DND-41 (cell line): Measurements from ENCODE around the gene EFNA3.
A peak's percentile ranks its signal among the peaks of the same experiment; 100 is the strongest.

Source experiments
- ATAC-seq: fragments of 200-7000 bp; cut with Tn5 transposase; 3 replicates; pipeline ENCODE4 v1.9.1; 2021; ENCODE audit warnings: low read depth; ENCODE audit not compliant: insufficient read depth
- DNase-seq: peaks from one replicate; pipeline ENCODE4 v3.0.0-alpha.2; 2020
- H2AFZ ChIP-seq: 2 replicates; pipeline ENCODE4 v1.6.0; 2012; ENCODE audit warnings: low read depth, low read length
- H3K27ac ChIP-seq: 2 replicates; pipeline ENCODE4 v1.5.1; 2012; ENCODE audit warnings: low read length, inconsistent platforms
- H3K27me3 ChIP-seq: fragments of 200-600 bp; sonication (generic); 2 replicates; pipeline ENCODE4 v1.6.0; 2012; ENCODE audit warnings: low read length, mild to moderate bottlenecking, inconsistent platforms; ENCODE audit not compliant: insufficient read depth, poor library complexity
- H3K36me3 ChIP-seq: 2 replicates; pipeline ENCODE4 v1.5.1; 2012; ENCODE audit warnings: low read length, inconsistent platforms; ENCODE audit not compliant: insufficient read depth
- H3K4me1 ChIP-seq: 2 replicates; pipeline ENCODE4 v1.5.1; 2012; ENCODE audit warnings: mild to moderate bottlenecking, low read length; ENCODE audit not compliant: insufficient read depth
- H3K4me2 ChIP-seq: 2 replicates; pipeline ENCODE4 v1.6.0; 2012; ENCODE audit warnings: mild to moderate bottlenecking, moderate library complexity, low read length, inconsistent platforms; ENCODE audit not compliant: insufficient read depth
- H3K4me3 ChIP-seq, 2 experiments: fragments of 200-600 bp in 1 of 2; shearing (Covaris generic) in 1 of 2; 2 replicates each; pipeline ENCODE4 v1.5.1; 2012 to 2016; ENCODE audit warnings: inconsistent platforms in 2 of 2, low read length in 2 of 2, mild to moderate bottlenecking in 2 of 2, low read depth in 1 of 2, moderate library complexity in 1 of 2
- H3K79me2 ChIP-seq: 2 replicates; pipeline ENCODE4 v1.6.0; 2012; ENCODE audit warnings: low read length, inconsistent platforms; ENCODE audit not compliant: insufficient read depth
- H3K9ac ChIP-seq: 2 replicates; pipeline ENCODE4 v1.6.0; 2012; ENCODE audit warnings: low read depth, mild to moderate bottlenecking, inconsistent platforms, low read length, moderate library complexity
- H3K9me3 ChIP-seq: 2 replicates; pipeline ENCODE4 v1.5.1; 2012; ENCODE audit warnings: low read length, moderate library complexity, mild to moderate bottlenecking, inconsistent platforms; ENCODE audit not compliant: insufficient read depth, severe bottlenecking
- H4K20me1 ChIP-seq: 2 replicates; pipeline ENCODE4 v1.6.0; 2012; ENCODE audit warnings: low read length; ENCODE audit not compliant: insufficient read depth
- CTCF ChIP-seq: IDR thresholded peaks from 2 replicates; pipeline ENCODE4 v1.5.1; 2012; ENCODE audit warnings: borderline replicate concordance, low read length, moderate library complexity, mild to moderate bottlenecking; ENCODE audit not compliant: poor library complexity, severe bottlenecking; ENCODE audit errors: extremely low read depth
- EZH2 ChIP-seq: IDR thresholded peaks from 3 replicates; pipeline ENCODE4 v1.6.1; 2012; ENCODE audit warnings: borderline replicate concordance, low read depth, mild to moderate bottlenecking, moderate library complexity, low read length, inconsistent platforms; ENCODE audit not compliant: severe bottlenecking

The EFNA3 gene

DNA sequence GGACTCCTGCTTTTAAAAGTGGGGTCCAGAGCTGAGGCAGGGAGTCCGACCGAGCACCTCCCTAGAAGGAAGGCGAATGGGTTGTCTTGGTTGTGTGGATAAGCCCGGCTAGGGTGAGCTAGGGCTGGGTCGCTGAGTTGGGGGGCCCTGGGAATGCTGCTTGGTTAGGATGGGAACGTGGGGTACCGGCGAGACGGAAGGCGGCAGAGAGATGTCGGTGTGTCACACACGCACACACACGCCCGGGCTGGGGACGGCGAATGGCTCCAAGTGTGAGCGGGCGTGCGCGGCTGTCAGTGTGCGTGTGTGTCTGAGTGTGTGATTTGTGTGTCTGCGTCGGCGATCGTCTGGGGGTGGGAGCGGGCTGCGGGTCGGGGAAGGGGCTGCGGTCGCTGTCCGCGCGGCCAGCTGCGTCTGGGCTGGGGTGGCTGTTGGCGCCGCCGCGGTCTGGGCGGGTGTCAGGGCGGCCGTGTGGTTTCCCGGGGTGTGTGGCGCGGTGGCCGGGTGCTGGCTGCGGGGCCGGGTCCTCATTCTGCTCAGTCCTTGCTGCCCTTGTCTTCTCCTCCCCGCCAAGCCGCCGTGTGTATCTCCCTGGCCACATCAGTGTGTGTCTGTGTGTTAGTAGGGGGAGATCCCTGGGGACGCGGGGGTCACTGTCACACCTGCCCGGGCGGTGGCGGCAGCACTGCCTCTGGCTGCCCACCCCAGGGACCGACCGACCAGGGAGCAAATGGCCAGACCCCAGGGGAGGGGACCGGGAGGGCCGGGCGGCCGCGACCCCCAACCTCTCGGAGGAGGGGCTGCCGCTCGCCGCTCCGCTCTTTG, 1.1 kb downstream of the EFNA3 start:
- Histone ChIP-seq H3K4me2 (peak overlapping the region; percentile 67), H4K20me1 (peaks cover 40% of the 10 kb centered on the region), H3K79me2 (no peaks in the 10 kb centered on the region), H3K9me3 (no peaks in the 10 kb centered on the region), H3K9ac (peak overlapping the region; percentile 49; the same call in 1 of the 2 replicates), H3K4me1 (peaks cover 43% of the 10 kb centered on the region), H3K27me3 (peaks cover 73% of the 10 kb centered on the region), H3K36me3 (no peaks in the 10 kb centered on the region), H3K4me3 (peak overlapping the region in 1 of 2 experiments; percentile 48; a peak in 2 of 4 replicates), H2AFZ (no peak overlapping the region), H3K27ac (no peak overlapping the region)
- no peak for TF ChIP-seq CTCF
- TF ChIP-seq EZH2, result no peak
- DNase-seq (no peak), ATAC-seq (no peak)

GRCh38 chr1:155080312-155081228, 1.9 kb downstream of the EFNA3 start:
- Histone ChIP-seq H3K4me3 (peak overlapping the region in 1 of 2 experiments; percentile 31; a peak in 2 of 4 replicates), H3K36me3 (no peaks in the 10 kb centered on the region), H3K4me1 (peaks cover 46% of the 10 kb centered on the region), H4K20me1 (peaks cover 40% of the 10 kb centered on the region), H3K4me2 (peak overlapping the region; percentile 56), H3K9me3 (no peaks in the 10 kb centered on the region), H3K79me2 (no peaks in the 10 kb centered on the region), H3K9ac (no peak overlapping the region; the same call in 1 of the 2 replicates), H3K27me3 (peaks cover 71% of the 10 kb centered on the region), H3K27ac (no peak overlapping the region), H2AFZ (no peak overlapping the region; the same call in 1 of the 2 replicates)
- TF ChIP-seq CTCF (no peak), EZH2 (peak; percentile 40)
- no peak for ATAC-seq
- DNase-seq, result peak; percentile 54

- H3K4me2 ChIP-seq, result no peak overlapping the region
These were observed 3.0 kb downstream of the EFNA3 start for GRCh38 chr1:155081472-155082300.

More at GRCh38 chr1:155081472-155082300, 3.0 kb downstream of the EFNA3 start:
- ATAC-seq (no peak), DNase-seq (no peak)
- peaks cover 57% of the 10 kb centered on the region for H3K4me1 ChIP-seq
- no peak overlapping the region for H3K27ac ChIP-seq
- H3K27me3 ChIP-seq, result peaks cover 68% of the 10 kb centered on the region
- no peaks in the 10 kb centered on the region for H3K79me2 ChIP-seq
- TF ChIP-seq CTCF, result no peak
- peak; percentile 53 for TF ChIP-seq EZH2
- no peak overlapping the region for H3K9ac ChIP-seq
- H3K9me3 ChIP-seq, result no peaks in the 10 kb centered on the region
- H3K4me3 ChIP-seq, result no peak overlapping the region
- H3K36me3 ChIP-seq, result peaks cover 2% of the 10 kb centered on the region; the same call in 1 of the 2 replicates
- peaks cover 37% of the 10 kb centered on the region for H4K20me1 ChIP-seq
- no peak overlapping the region for H2AFZ ChIP-seq
